Naive thymus-derived CD4-positive, alpha-beta T cell (primary cell): Measurements from ENCODE around the gene KIAA1671. TPM values are rescaled to one million over a fixed set of nuclear protein-coding genes. Genes with fewer than 3 reads are reported as not detected.

Experiments
- ATAC-seq: fragments of 150-1000 bp; cut with Tn5 transposase; 2 replicates; pipeline ENCODE4 v1.10.0; 2021; ENCODE audit warnings: mild to moderate bottlenecking, moderate library complexity
- CTCF ChIA-PET: fragments of 350-600 bp; sonication (Branson Sonifier 250); formaldehyde crosslinking; loops from one replicate; lab custom pipeline; 2021; ENCODE audit warnings: antibody characterized with exemption; lab: Charles Lee
- POLR2A ChIA-PET: fragments of 350-600 bp; sonication (Branson Sonifier 250); formaldehyde crosslinking; loops from one replicate; lab custom pipeline; 2021; ENCODE audit warnings: antibody characterized with exemption, inconsistent platforms; lab: Charles Lee
- DNase-seq, 9 donors: peaks; one replicate each; pipeline versions ENCODE4 v3.0.0 to v3.0.0-alpha.2; 2020 to 2022; ENCODE audit warnings: mixed read lengths in 1 of 9
- H3K27ac ChIP-seq: one replicate; pipeline ENCODE4 v1.7.0; 2013; ENCODE audit warnings: mild to moderate bottlenecking, low read depth, low read length, moderate library complexity
- H3K27me3 ChIP-seq, 2 donors: one replicate each; pipeline ENCODE4 v1.7.0; 2013; ENCODE audit warnings: low read length in 2 of 2, mild to moderate bottlenecking in 2 of 2, moderate library complexity in 2 of 2; ENCODE audit not compliant: control insufficient read depth in 2 of 2, insufficient read depth in 2 of 2
- H3K36me3 ChIP-seq, 3 experiments: 1 replicate in 2 of 3; 2 replicates in 1 of 3; pipeline ENCODE4 v1.7.0; 2013; ENCODE audit warnings: low read length in 3 of 3, mild to moderate bottlenecking in 3 of 3, moderate library complexity in 1 of 3; ENCODE audit not compliant: insufficient read depth in 3 of 3, control insufficient read depth in 2 of 3
- H3K4me1 ChIP-seq, 2 donors: one replicate each; pipeline ENCODE4 v1.7.0; 2013; ENCODE audit warnings: low read length in 2 of 2, mild to moderate bottlenecking in 2 of 2, moderate library complexity in 1 of 2; ENCODE audit not compliant: control insufficient read depth in 2 of 2, insufficient read depth in 2 of 2
- H3K4me3 ChIP-seq: 2 replicates; pipeline ENCODE4 v1.7.0; 2013; ENCODE audit warnings: mild to moderate bottlenecking, low read length
- H3K9me3 ChIP-seq, 3 experiments: 1 replicate in 2 of 3; 2 replicates in 1 of 3; pipeline ENCODE4 v1.7.0; 2013; ENCODE audit warnings: low read length in 3 of 3; ENCODE audit not compliant: control insufficient read depth in 2 of 3
- H3K27ac Mint-ChIP-seq, 9 donors: one replicate each; pipeline ENCODE4 v1.8.0; 2020 to 2022; ENCODE audit warnings: mixed read lengths in 9 of 9, mild to moderate bottlenecking in 8 of 9, moderate library complexity in 5 of 9, inconsistent platforms in 2 of 9
- H3K27me3 Mint-ChIP-seq, 5 donors: one replicate each; pipeline ENCODE4 v1.8.0; 2021 to 2022; ENCODE audit warnings: mixed read lengths in 5 of 5, mild to moderate bottlenecking in 1 of 5
- H3K36me3 Mint-ChIP-seq, 5 donors: one replicate each; pipeline ENCODE4 v1.8.0; 2020 to 2022; ENCODE audit warnings: mixed read lengths in 5 of 5, mild to moderate bottlenecking in 3 of 5, inconsistent platforms in 1 of 5
- H3K4me1 Mint-ChIP-seq, 7 donors: one replicate each; pipeline ENCODE4 v1.8.0; 2020 to 2022; ENCODE audit warnings: mixed read lengths in 7 of 7, mild to moderate bottlenecking in 3 of 7, inconsistent platforms in 1 of 7
- H3K4me3 Mint-ChIP-seq, 10 donors: one replicate each; pipeline ENCODE4 v1.8.0; 2020 to 2022; ENCODE audit warnings: mild to moderate bottlenecking in 10 of 10, mixed read lengths in 10 of 10, moderate library complexity in 6 of 10, inconsistent platforms in 2 of 10
- H3K9me3 Mint-ChIP-seq, 11 donors: one replicate each; pipeline ENCODE4 v1.8.0; 2020 to 2022; ENCODE audit warnings: mixed read lengths in 11 of 11, mild to moderate bottlenecking in 4 of 11, inconsistent platforms in 1 of 11, moderate library complexity in 1 of 11
- intact Hi-C, 2 donors: fragments of 100-400 bp; cut with micrococcal nuclease; formaldehyde crosslinking; loops; one replicate each; pipeline ENCODE4 v1.15.1; 2023
- polyA plus RNA-seq, 2 donors: library from polyadenylated mRNA; unstranded; fragments of 300-500 nt; fragmentation: Illumina TruSeq; gene quantifications; one replicate each; pipeline ENCODE4 v1.2.3, GENCODE V29; 2021
- total RNA-seq, 6 experiments: library from RNA in 5 of 6; stranded (reverse) in 5 of 6; gene quantifications; 1 replicate in 5 of 6; 2 replicates in 1 of 6; pipeline ENCODE4 v1.2.3 and lab custom pipeline; 2021 to 2026

KIAA1671 gene
- total and polyA plus RNA-seq, 7 experiments from 2014 or later, result 0.47 to 19.0 (median 4.2) TPM

- no peaks in the 10 kb centered on the region for H3K27me3 ChIP-seq
- intact Hi-C loops, result no loop called here
- POLR2A ChIA-PET, result no interaction called here
- H3K36me3 ChIP-seq, result no peaks in the 10 kb centered on the region
- CTCF ChIA-PET, result no interaction called here
- no peaks in the 10 kb centered on the region for H3K4me1 ChIP-seq
- H3K9me3 ChIP-seq, result no peaks in the 10 kb centered on the region
- H3K4me3 ChIP-seq, result no peak overlapping the region
- no peak overlapping the region for H3K27ac ChIP-seq
- H3K27me3 Mint-ChIP-seq, result no peaks in the 10 kb centered on the region
- peaks cover 0 to 7% (median 0%) of the 10 kb centered on the region in 7 donors for H3K4me1 Mint-ChIP-seq
- ATAC-seq (no peak), DNase-seq (no peak)
- H3K36me3 Mint-ChIP-seq, result peaks cover 0 to 4% (median 0%) of the 10 kb centered on the region in 5 donors
- H3K4me3 Mint-ChIP-seq, result no peak overlapping the region
- H3K9me3 Mint-ChIP-seq, result no peaks in the 10 kb centered on the region
- no peak overlapping the region for H3K27ac Mint-ChIP-seq
Observed at GRCh38 chr22:25131198-25131887, 178.8 kb downstream of the KIAA1671 start.

- H3K36me3 ChIP-seq, result no peaks in the 10 kb centered on the region
- H3K27ac Mint-ChIP-seq, result no peak overlapping the region
- POLR2A ChIA-PET, result no interaction called here
- DNase-seq (no peak), ATAC-seq (no peak)
- no peaks in the 10 kb centered on the region for H3K9me3 ChIP-seq
- no peak overlapping the region for H3K4me3 ChIP-seq
- intact Hi-C loops, result no loop called here
- peaks cover 0 to 16% (median 15%) of the 10 kb centered on the region in 5 donors for H3K36me3 Mint-ChIP-seq
- H3K27me3 ChIP-seq, result no peaks in the 10 kb centered on the region
- no peaks in the 10 kb centered on the region for H3K27me3 Mint-ChIP-seq
- H3K4me3 Mint-ChIP-seq, result no peak overlapping the region
- CTCF ChIA-PET, result no interaction called here
- peaks cover 0 to 7% (median 0%) of the 10 kb centered on the region in 7 donors for H3K4me1 Mint-ChIP-seq
- H3K4me1 ChIP-seq, result no peaks in the 10 kb centered on the region
- H3K9me3 Mint-ChIP-seq, result peaks cover 0 to 5% (median 0%) of the 10 kb centered on the region in 11 donors
- no peak overlapping the region for H3K27ac ChIP-seq
Observed at GRCh38 chr22:25134028-25134427, 181.5 kb downstream of the KIAA1671 start.

- ChIA-PET POLR2A (no interaction called here), CTCF (interaction anchor here (0.7 kb wide), 1 partner anchor 66 kb away, joined by 3 read pairs; no protein-coding TSS in a partner anchor)
- peaks cover 0 to 5% (median 0%) of the 10 kb centered on the region in 11 donors for H3K9me3 Mint-ChIP-seq
- no peaks in the 10 kb centered on the region for H3K27me3 ChIP-seq
- H3K27me3 Mint-ChIP-seq, result no peaks in the 10 kb centered on the region
- no peak overlapping the region for H3K27ac Mint-ChIP-seq
- H3K4me1 Mint-ChIP-seq, result peaks cover 0 to 7% (median 0%) of the 10 kb centered on the region in 7 donors
- DNase-seq (no peak), ATAC-seq (no peak)
- H3K36me3 Mint-ChIP-seq, result peaks cover 0 to 16% (median 15%) of the 10 kb centered on the region in 5 donors
- H3K9me3 ChIP-seq, result no peaks in the 10 kb centered on the region
- no peak overlapping the region for H3K27ac ChIP-seq
- intact Hi-C loops, result no loop called here
- no peaks in the 10 kb centered on the region for H3K4me1 ChIP-seq
- no peak overlapping the region for H3K4me3 ChIP-seq
- no peak overlapping the region for H3K4me3 Mint-ChIP-seq
- H3K36me3 ChIP-seq, result no peaks in the 10 kb centered on the region
Observed at GRCh38 chr22:25134451-25134850, 181.9 kb downstream of the KIAA1671 start.

GRCh38 chr22:25136953-25137576 lies 184.5 kb downstream of the KIAA1671 start:
- Mint-ChIP-seq H3K4me1 (peaks cover 0 to 3% (median 0%) of the 10 kb centered on the region in 7 donors), H3K36me3 (peaks cover 0 to 16% (median 15%) of the 10 kb centered on the region in 5 donors), H3K9me3 (peaks cover 0 to 5% (median 0%) of the 10 kb centered on the region in 11 donors), H3K4me3 (no peak overlapping the region), H3K27ac (no peak overlapping the region), H3K27me3 (no peaks in the 10 kb centered on the region)
- intact Hi-C loops, result no loop called here
- no peaks in the 10 kb centered on the region for H3K9me3 ChIP-seq
- H3K27ac ChIP-seq, result no peak overlapping the region
- no peaks in the 10 kb centered on the region for H3K27me3 ChIP-seq
- no peaks in the 10 kb centered on the region for H3K36me3 ChIP-seq
- DNase-seq, result no peak
- H3K4me3 ChIP-seq, result no peak overlapping the region
- POLR2A ChIA-PET, result no interaction called here
- no peaks in the 10 kb centered on the region for H3K4me1 ChIP-seq
- CTCF ChIA-PET, result no interaction called here
- no peak for ATAC-seq

- H3K9me3 ChIP-seq, result no peaks in the 10 kb centered on the region
- Mint-ChIP-seq H3K4me3 (no peak overlapping the region), H3K4me1 (peaks cover 0 to 2% (median 0%) of the 10 kb centered on the region in 7 donors), H3K27ac (peak overlapping the region in 1 of 9 donors; percentile 5), H3K27me3 (no peaks in the 10 kb centered on the region), H3K9me3 (peaks cover 0 to 5% (median 0%) of the 10 kb centered on the region in 11 donors), H3K36me3 (peaks cover 0 to 16% (median 15%) of the 10 kb centered on the region in 5 donors)
- no peaks in the 10 kb centered on the region for H3K4me1 ChIP-seq
- H3K27me3 ChIP-seq, result no peaks in the 10 kb centered on the region
- CTCF ChIA-PET, result no interaction called here
- no peak overlapping the region for H3K27ac ChIP-seq
- POLR2A ChIA-PET, result no interaction called here
- ATAC-seq (no peak), DNase-seq (no peak)
- intact Hi-C loops, result no loop called here
- no peak overlapping the region for H3K4me3 ChIP-seq
- H3K36me3 ChIP-seq, result no peaks in the 10 kb centered on the region
Observed at GRCh38 chr22:25137577-25138525, 185.3 kb downstream of the KIAA1671 start.

GRCh38 chr22:25139062-25139461 lies 186.5 kb downstream of the KIAA1671 start:
- CTCF ChIA-PET, result no interaction called here

More at GRCh38 chr22:25139062-25139461, 186.5 kb downstream of the KIAA1671 start:
- no peak overlapping the region for H3K27ac Mint-ChIP-seq
- H3K9me3 ChIP-seq, result no peaks in the 10 kb centered on the region
- DNase-seq (no peak), ATAC-seq (no peak)
- no peaks in the 10 kb centered on the region for H3K27me3 Mint-ChIP-seq
- no peaks in the 10 kb centered on the region for H3K4me1 ChIP-seq
- H3K27me3 ChIP-seq, result no peaks in the 10 kb centered on the region
- H3K27ac ChIP-seq, result no peak overlapping the region
- H3K4me3 ChIP-seq, result no peak overlapping the region
- peaks cover 0 to 5% (median 0%) of the 10 kb centered on the region in 11 donors for H3K9me3 Mint-ChIP-seq
- POLR2A ChIA-PET, result no interaction called here
- H3K36me3 Mint-ChIP-seq, result peaks cover 0 to 18% (median 15%) of the 10 kb centered on the region in 5 donors
- H3K36me3 ChIP-seq, result no peaks in the 10 kb centered on the region
- H3K4me1 Mint-ChIP-seq, result peaks cover 0 to 4% (median 0%) of the 10 kb centered on the region in 7 donors
- intact Hi-C loops, result no loop called here
- no peak overlapping the region for H3K4me3 Mint-ChIP-seq
